ENCODE data around the gene HADH. TPM values are rescaled to one million over a fixed set of nuclear protein-coding genes. Genes with fewer than 3 reads are reported as not detected.
"Not testable (repeated sequence)": the region's sequence is repeated elsewhere in the genome, so short reads cannot be mapped to it uniquely, and the experiment has no call there.

Gene HADH
- total RNA-seq, 4 donors from 2014 or later, result 32.7 to 60.4 (median 50.9) TPM

- intact Hi-C loops (cut with DNase I), result no loop called here
- no peak overlapping the region for H3K4me3 ChIP-seq (replicated peaks in 1 of 3)
- peaks cover 23 to 40% of the 10 kb centered on the region in 2 donors for H3K4me1 ChIP-seq
- no peak for DNase-seq
- 94 to 98% methylated on average over 7 of the region's 7 CpGs for WGBS, 2 donors
- TF ChIP-seq POLR2A (IDR thresholded peaks at IDR 0.05) (no peak), CTCF (IDR thresholded peaks at IDR 0.05) (no peak)
- H3K36me3 ChIP-seq, result no peaks in the 10 kb centered on the region
- H3K27ac ChIP-seq, result no peak overlapping the region
- H3K27me3 ChIP-seq, result no peaks in the 10 kb centered on the region
- H3K9me3 ChIP-seq, result no peaks in the 10 kb centered on the region
Measured at GRCh38 chr4:108048997-108049396, 59.3 kb downstream of the HADH start.

- H3K4me1 ChIP-seq, result peaks cover 23 to 40% of the 10 kb centered on the region in 2 donors
- no peak for DNase-seq
- no peak for TF ChIP-seq POLR2A (IDR thresholded peaks at IDR 0.05)
- TF ChIP-seq CTCF (IDR thresholded peaks at IDR 0.05), result no peak
- H3K9me3 ChIP-seq, result no peaks in the 10 kb centered on the region
- no peak overlapping the region for H3K27ac ChIP-seq
- WGBS, 2 donors, result 87 to 91% methylated on average over 5 of the region's 5 CpGs
- no peak overlapping the region for H3K4me3 ChIP-seq (replicated peaks in 1 of 3)
- no peaks in the 10 kb centered on the region for H3K27me3 ChIP-seq
- no peaks in the 10 kb centered on the region for H3K36me3 ChIP-seq
- intact Hi-C loops (cut with DNase I), result no loop called here
Measured at GRCh38 chr4:108049406-108049805, 59.7 kb downstream of the HADH start.

GRCh38 chr4:108050166-108051111 lies 60.8 kb downstream of the HADH start:
- WGBS, 2 donors, result 87% methylated on average over 10 of the region's 10 CpGs
- H3K27ac ChIP-seq, result not testable (repeated sequence)

GRCh38 chr4:108051343-108051742 lies 61.7 kb downstream of the HADH start:
- intact Hi-C loops (cut with DNase I), result no loop called here
- no peak overlapping the region for H3K4me3 ChIP-seq (replicated peaks in 1 of 3)
- H3K36me3 ChIP-seq, result no peaks in the 10 kb centered on the region
- no peaks in the 10 kb centered on the region for H3K27me3 ChIP-seq
- H3K27ac ChIP-seq, result no peak overlapping the region
- TF ChIP-seq POLR2A (IDR thresholded peaks at IDR 0.05) (no peak), CTCF (IDR thresholded peaks at IDR 0.05) (no peak)
- no peaks in the 10 kb centered on the region for H3K9me3 ChIP-seq
- no peak for DNase-seq
- WGBS, 2 donors, result 82 to 95% methylated on average over 10 of the region's 10 CpGs
- H3K4me1 ChIP-seq, result peaks cover 13 to 22% of the 10 kb centered on the region in 2 donors

More at GRCh38 chr4:108050166-108051111, 60.8 kb downstream of the HADH start:
- intact Hi-C loops (cut with DNase I); H3K27me3 ChIP-seq; H3K9me3 ChIP-seq; DNase-seq; H3K4me3 ChIP-seq (replicated peaks in 1 of 3); H3K36me3 ChIP-seq: not testable (repeated sequence)
- peaks cover 18 to 30% of the 10 kb centered on the region in 2 donors for H3K4me1 ChIP-seq

- Histone ChIP-seq H3K9me3 (no peaks in the 10 kb centered on the region), H3K27me3 (no peaks in the 10 kb centered on the region), H3K27ac (no peak overlapping the region), H3K36me3 (no peaks in the 10 kb centered on the region), H3K4me1 (peaks cover 5 to 10% of the 10 kb centered on the region in 2 donors), H3K4me3 (replicated peaks in 1 of 3) (no peak overlapping the region)
- DNase-seq, result no peak
- 88 to 89% methylated on average over 2 of the region's 2 CpGs for WGBS, 2 donors
- intact Hi-C loops (cut with DNase I), result no loop called here
- no peak for TF ChIP-seq CTCF (IDR thresholded peaks at IDR 0.05)
- no peak for TF ChIP-seq POLR2A (IDR thresholded peaks at IDR 0.05)
Measured at GRCh38 chr4:108052558-108053120, 63.0 kb downstream of the HADH start.

Data from thyroid gland (tissue), 4 donors.